H1 (cell line): ENCODE data around the gene CAB39L. TPM values are rescaled to one million over a fixed set of nuclear protein-coding genes. Genes with fewer than 3 reads are reported as not detected.

Experiments
- CTCF ChIA-PET: fragments of 300-600 bp; sonication (Branson Sonifier 250); formaldehyde crosslinking; loops from one replicate; lab custom pipeline; 2021; ENCODE audit not compliant: partially characterized antibody; lab: Charles Lee
- POLR2A ChIA-PET: fragments of 300-600 bp; sonication (Branson Sonifier 250); formaldehyde crosslinking; loops from one replicate; lab custom pipeline; 2021; ENCODE audit warnings: inconsistent platforms; ENCODE audit not compliant: partially characterized antibody; lab: Charles Lee
- DNase-seq, 2 experiments: peaks; one replicate each; pipeline versions ENCODE4 v3.0.0 to v3.0.0-alpha.2; 2010 to 2022; ENCODE audit warnings: low spot score in 2 of 2, low read depth in 1 of 2, mixed read lengths in 1 of 2
- FAIRE-seq: peaks from 2 replicates; lab custom pipeline; 2011; peaks lifted over from hg19 to GRCh38; lab: Jason Lieb, UNC
- H2AFZ ChIP-seq: 2 replicates; pipeline ENCODE4 v1.8.1; 2012; ENCODE audit warnings: low read length, inconsistent platforms
- H2AK5ac ChIP-seq: 2 replicates; pipeline ENCODE4 v1.6.1; 2013; ENCODE audit warnings: low read depth, low read length
- H2BK120ac ChIP-seq: replicated peaks from 2 replicates; pipeline ENCODE3; 2013; ENCODE audit warnings: low read depth, low read length, inconsistent platforms
- H2BK12ac ChIP-seq: 2 replicates; pipeline ENCODE4 v1.6.1; 2013; ENCODE audit warnings: low read depth, low read length
- H2BK15ac ChIP-seq: 2 replicates; pipeline ENCODE4 v1.6.1; 2013; ENCODE audit warnings: low read length
- H2BK20ac ChIP-seq: 2 replicates; pipeline ENCODE4 v1.6.1; 2013; ENCODE audit warnings: low read length
- H2BK5ac ChIP-seq: 2 replicates; pipeline ENCODE4 v1.6.1; 2013; ENCODE audit warnings: low read depth, low read length
- H3K14ac ChIP-seq: 2 replicates; pipeline ENCODE4 v1.6.1; 2013; ENCODE audit warnings: inconsistent platforms; ENCODE audit not compliant: insufficient read length
- H3K18ac ChIP-seq: 2 replicates; pipeline ENCODE4 v1.6.1; 2013; ENCODE audit warnings: low read length; ENCODE audit errors: extremely low read depth
- H3K23ac ChIP-seq: 2 replicates; pipeline ENCODE4 v1.6.1; 2013; ENCODE audit warnings: inconsistent platforms; ENCODE audit not compliant: insufficient read length
- H3K23me2 ChIP-seq: 2 replicates; pipeline ENCODE4 v1.6.1; 2013; ENCODE audit warnings: low read depth, low read length
- H3K27ac ChIP-seq: 2 replicates; pipeline ENCODE4 v1.6.1; 2011; ENCODE audit warnings: low read depth, low read length, inconsistent platforms
- H3K27me3 ChIP-seq, 4 experiments: replicated peaks in 1 of 4; 1 replicate in 1 of 4; 2 replicates in 3 of 4; pipeline versions ENCODE4 v1.6.1 to v1.8.1; 2011 to 2013; ENCODE audit warnings: low read length in 3 of 4, mild to moderate bottlenecking in 3 of 4, inconsistent platforms in 2 of 4, mixed read lengths in 2 of 4, moderate library complexity in 1 of 4; ENCODE audit not compliant: control insufficient read depth in 3 of 4, insufficient read depth in 3 of 4; ENCODE audit errors: extremely low read depth in 1 of 4
- H3K36me3 ChIP-seq, 4 experiments: 2 replicates each; pipeline versions ENCODE4 v1.6.1 to v1.8.1; 2011 to 2013; ENCODE audit warnings: mild to moderate bottlenecking in 4 of 4, low read length in 3 of 4, moderate library complexity in 2 of 4, control low read depth in 1 of 4, inconsistent platforms in 1 of 4; ENCODE audit not compliant: insufficient read depth in 4 of 4, control insufficient read depth in 2 of 4
- H3K4ac ChIP-seq: replicated peaks from 2 replicates; pipeline ENCODE3; 2013; ENCODE audit warnings: low read length, low read depth, mixed read lengths, inconsistent platforms; ENCODE audit not compliant: insufficient read length
- H3K4me1 ChIP-seq, 4 experiments: replicated peaks in 1 of 4; 1 replicate in 1 of 4; 2 replicates in 3 of 4; pipeline versions ENCODE4 v1.6.1 to v1.8.1; 2011 to 2013; ENCODE audit warnings: low read length in 3 of 4, inconsistent platforms in 2 of 4, mixed read lengths in 1 of 4; ENCODE audit not compliant: insufficient read depth in 4 of 4, control insufficient read depth in 3 of 4
- H3K4me2 ChIP-seq, 2 experiments: 2 replicates each; pipeline versions ENCODE4 v1.6.1 to v1.8.1; 2011 to 2013; ENCODE audit warnings: low read depth in 2 of 2, low read length in 2 of 2, control low read depth in 1 of 2, inconsistent platforms in 1 of 2, mild to moderate bottlenecking in 1 of 2; ENCODE audit not compliant: insufficient read depth in 1 of 2
- H3K4me3 ChIP-seq, 4 experiments: fragments of 200-600, 300-600 bp in 1 of 4; sonication (generic), shearing (Covaris generic), sonication (Bioruptor Twin) in 1 of 4; 2 replicates each; pipeline versions ENCODE4 v1.5.1 to v1.8.1; 2011 to 2016; ENCODE audit warnings: low read length in 4 of 4, low read depth in 3 of 4, control low read depth in 2 of 4, inconsistent platforms in 2 of 4, mild to moderate bottlenecking in 2 of 4, mixed read lengths in 1 of 4, moderate library complexity in 1 of 4; ENCODE audit not compliant: insufficient read depth in 2 of 4; ENCODE audit errors: extremely low read depth in 1 of 4
- H3K56ac ChIP-seq: replicated peaks from 2 replicates; pipeline ENCODE3; 2013; ENCODE audit warnings: low read depth, mild to moderate bottlenecking, mixed read lengths, low read length, inconsistent platforms; ENCODE audit not compliant: insufficient read length
- H3K79me1 ChIP-seq: 2 replicates; pipeline ENCODE4 v1.6.1; 2013; ENCODE audit warnings: low read depth, low read length, control low read depth
- H3K79me2 ChIP-seq, 2 experiments: 2 replicates each; pipeline versions ENCODE4 v1.6.1 to v1.8.1; 2012 to 2013; ENCODE audit warnings: low read length in 2 of 2, mild to moderate bottlenecking in 2 of 2, inconsistent platforms in 1 of 2; ENCODE audit not compliant: insufficient read depth in 2 of 2, control insufficient read depth in 1 of 2
- H3K9ac ChIP-seq, 4 experiments: replicated peaks in 1 of 4; 1 replicate in 1 of 4; 2 replicates in 3 of 4; pipeline versions ENCODE4 v1.6.1 to v1.8.1; 2011 to 2013; ENCODE audit warnings: low read depth in 3 of 4, low read length in 3 of 4, control low read depth in 2 of 4, mild to moderate bottlenecking in 2 of 4, moderate library complexity in 2 of 4, inconsistent platforms in 1 of 4; ENCODE audit errors: extremely low read depth in 1 of 4
- H3K9me3 ChIP-seq, 2 experiments: 2 replicates each; pipeline versions ENCODE4 v1.6.1 to v1.8.1; 2012 to 2013; ENCODE audit warnings: mild to moderate bottlenecking in 2 of 2, moderate library complexity in 2 of 2, control low read depth in 1 of 2, inconsistent platforms in 1 of 2, low read depth in 1 of 2, low read length in 1 of 2, mixed read lengths in 1 of 2; ENCODE audit not compliant: insufficient read depth in 2 of 2
- H4K20me1 ChIP-seq, 2 experiments: replicated peaks in 1 of 2; 2 replicates each; pipeline versions ENCODE3 to v1.8.1; 2011 to 2013; ENCODE audit warnings: inconsistent platforms in 2 of 2, low read length in 2 of 2, mild to moderate bottlenecking in 1 of 2; ENCODE audit not compliant: insufficient read depth in 2 of 2, control insufficient read depth in 1 of 2
- H4K5ac ChIP-seq: 2 replicates; pipeline ENCODE4 v1.6.1; 2013; ENCODE audit warnings: low read length, low read depth, mixed read lengths, inconsistent platforms; ENCODE audit not compliant: insufficient read length
- H4K8ac ChIP-seq: 2 replicates; pipeline ENCODE4 v1.8.0; 2013; ENCODE audit warnings: mild to moderate bottlenecking, moderate library complexity, low read length, inconsistent platforms; ENCODE audit not compliant: insufficient read depth; ENCODE audit errors: extremely low read depth
- H4K91ac ChIP-seq: replicated peaks from 2 replicates; pipeline ENCODE3; 2013; ENCODE audit warnings: low read length, mixed read lengths, inconsistent platforms; ENCODE audit not compliant: insufficient read length
- WGBS, 2 experiments: shearing (Covaris generic) in 1 of 2; methylation state at CpG; one replicate each; pipeline versions ENCODE4 v1.1.6 to v1.1.7; 2013 to 2015; ENCODE audit warnings: low lambda C conversion rate in 2 of 2, mixed read lengths in 2 of 2, inconsistent platforms in 1 of 2, low coverage in 1 of 2, missing lambda C conversion rate in 1 of 2; ENCODE audit not compliant: insufficient replicate concordance in 2 of 2, insufficient coverage in 1 of 2, insufficient read length in 1 of 2; ENCODE audit errors: extremely low coverage in 1 of 2, missing lambda C conversion rate in 1 of 2; 5-methylcytosine and 5-hydroxymethylcytosine counted together
- polyA plus RNA-seq, 7 experiments: library from polyadenylated mRNA; depleted of rRNA in 3 of 7; stranded (reverse) in 5 of 7; unstranded in 2 of 7; fragments of >200 nt in 5 of 7; fragments of 200-250 nt in 2 of 7; gene quantifications; 1 replicate in 5 of 7; 2 replicates in 1 of 7; 4 replicates in 1 of 7; pipeline versions ENCODE4 v1.2.1 to v1.2.3, GENCODE V29; 2011 to 2013; ENCODE audit warnings: missing spikeins in 2 of 7, mixed read lengths in 2 of 7
- total RNA-seq: library from RNA; stranded (reverse); fragmentation: NEBNext Ultra II Directional; extraction: Animal tissue kit (Norgen Biotek cat#: 25700); gene quantifications from 2 replicates; pipeline ENCODE4 v1.2.1, GENCODE V29; 2021

Gene CAB39L
- total and polyA plus RNA-seq, 2 of the 8 experiments (the other 6 are each of a cell fraction or from before 2014, with no cell fraction given): 2.5 to 4.8 TPM

GRCh38 chr13:49315036-49315565 is 128.8 kb downstream of the CAB39L start:
- Histone ChIP-seq H3K36me3 (no peaks in the 10 kb centered on the region), H3K4me3 (no peak overlapping the region), H4K5ac (no peak overlapping the region), H3K4me2 (no peak overlapping the region), H2BK20ac (no peak overlapping the region), H3K27me3 (no peaks in the 10 kb centered on the region), H2AK5ac (no peak overlapping the region), H3K18ac (no peak overlapping the region), H2BK15ac (no peak overlapping the region), H3K27ac (no peak overlapping the region), H4K8ac (no peak overlapping the region), H3K9me3 (no peaks in the 10 kb centered on the region), H3K56ac (no peak overlapping the region), H3K23me2 (no peaks in the 10 kb centered on the region), H2BK120ac (no peak overlapping the region), H3K79me1 (no peaks in the 10 kb centered on the region), H3K9ac (no peak overlapping the region), H3K4me1 (no peaks in the 10 kb centered on the region), H3K4ac (no peak overlapping the region), H2BK12ac (no peak overlapping the region), H3K79me2 (no peaks in the 10 kb centered on the region), H2AFZ (no peak overlapping the region), H2BK5ac (no peak overlapping the region), H4K20me1 (no peaks in the 10 kb centered on the region), H3K14ac (no peak overlapping the region), H4K91ac (no peak overlapping the region), H3K23ac (no peak overlapping the region)
- POLR2A ChIA-PET: interaction anchor here (1.0 kb wide), 1 partner anchor 126 kb away, joined by 3 read pairs; no protein-coding TSS in a partner anchor
- WGBS, 2 experiments: 92% methylated on average over 3 of the region's 3 CpGs; no CpG with 5 or more reads in 1 of the 2 experiments
- DNase-seq (no peak), FAIRE-seq (no peak)
- CTCF ChIA-PET: interaction anchor here (1.1 to 1.2 kb wide), 3 partner anchors 9 to 26 kb away, joined by 3 read pairs; no protein-coding TSS in a partner anchor
